GM18909 (cell line): Measurements from ENCODE around the gene RGPD5.
"Not testable (repeated sequence)": the region's sequence is repeated elsewhere in the genome, so short reads cannot be mapped to it uniquely, and the experiment has no call there.

Experiments used
- ATAC-seq: cut with Tn5 transposase; IDR thresholded peaks from one replicate; pipeline ENCODE4 v1.9.1; 2021; ENCODE audit warnings: mild to moderate bottlenecking; ENCODE audit not compliant: unreplicated experiment, poor library complexity

RGPD5 gene

DNA sequence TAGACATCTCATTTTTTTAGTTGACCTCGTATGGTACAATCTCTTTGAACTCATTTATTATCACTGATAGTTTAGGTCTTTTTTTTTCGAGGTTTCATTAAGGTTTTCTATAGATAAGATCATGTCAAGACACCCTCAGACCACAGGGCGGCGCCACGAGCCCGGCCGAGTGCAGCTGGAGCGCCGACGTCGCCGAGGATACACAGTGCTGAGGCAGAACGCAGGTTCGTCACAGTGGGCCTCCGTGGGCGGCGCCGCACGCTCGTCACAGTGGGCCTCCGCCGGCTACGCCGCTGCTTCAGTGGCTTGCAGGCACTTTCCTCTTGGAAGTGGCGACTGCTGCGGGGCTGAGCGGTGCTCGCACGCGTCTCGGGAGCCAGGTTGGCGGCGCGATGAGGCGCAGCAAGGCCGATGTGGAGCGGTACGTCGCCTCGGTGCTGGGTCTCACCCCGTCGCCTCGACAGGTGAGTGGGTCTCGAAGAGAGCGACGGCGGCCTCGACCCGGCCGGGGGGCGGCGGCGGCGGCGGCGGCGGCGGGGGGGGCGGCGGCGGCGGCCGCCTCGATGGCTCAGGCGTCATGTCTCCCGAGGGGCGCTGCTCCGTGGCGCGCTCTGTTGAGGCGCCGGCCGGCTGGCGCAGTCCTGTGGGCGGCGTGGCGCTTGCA, at the start of gene RGPD5:
Gene RGPD5 (plus strand): TSS at position 232 of the 664 bp plus-strand sequence. CDS start 161 bp downstream, at position 393.
- ATAC-seq = peak; percentile 97

DNA sequence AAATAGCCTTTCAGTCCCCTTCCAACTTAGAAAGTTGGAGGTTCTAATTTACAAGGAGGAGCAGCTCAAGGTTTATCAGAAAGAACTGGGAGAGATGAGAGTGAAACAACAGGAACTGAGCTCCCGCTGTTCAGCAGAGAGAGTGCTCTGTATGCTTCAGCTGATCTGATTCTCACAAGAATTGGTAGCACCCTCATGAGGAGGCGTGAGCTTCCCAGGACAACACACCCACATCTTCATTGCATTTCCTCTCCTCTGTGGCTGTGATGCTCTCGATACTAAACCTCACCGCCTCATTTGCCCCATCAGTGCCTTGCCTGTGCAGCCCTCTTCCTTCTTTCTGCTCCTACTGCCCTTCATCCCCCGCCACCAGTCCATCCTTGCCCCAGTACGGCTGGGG, 42.5 kb upstream of the RGPD5 start:
- not testable (repeated sequence) for ATAC-seq

DNA sequence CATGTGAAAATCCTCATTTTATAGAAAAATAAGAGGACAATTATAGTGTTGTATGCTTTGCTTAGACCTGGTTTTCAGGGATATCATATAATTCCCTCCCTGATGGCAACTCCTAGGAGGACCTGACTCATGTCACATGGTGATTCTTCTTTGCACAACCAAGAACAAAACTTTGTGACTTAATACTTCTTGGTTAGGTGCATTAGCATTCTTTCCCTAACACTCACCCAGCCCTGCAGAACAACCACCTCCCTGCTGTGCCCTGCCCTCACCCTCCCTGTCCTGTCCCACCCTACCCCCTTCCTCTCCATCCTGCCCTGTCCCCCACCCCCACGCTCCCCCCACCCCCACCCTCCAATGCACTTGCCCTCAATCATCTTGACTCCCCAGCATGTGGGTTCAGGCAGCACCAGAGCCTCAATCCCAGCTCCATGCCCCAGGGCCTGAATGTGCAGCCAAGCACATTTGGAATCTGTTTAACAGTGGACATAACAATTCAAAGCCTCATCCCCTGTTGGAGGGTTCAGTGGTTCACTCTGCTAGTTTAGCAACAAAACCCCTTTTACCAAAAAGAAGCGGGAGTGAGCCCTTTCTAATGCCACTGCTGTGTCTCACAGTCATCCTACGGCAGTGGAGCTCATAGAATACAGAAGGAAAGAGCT, 36.8 kb upstream of the RGPD5 start:
- not testable (repeated sequence) for ATAC-seq

DNA sequence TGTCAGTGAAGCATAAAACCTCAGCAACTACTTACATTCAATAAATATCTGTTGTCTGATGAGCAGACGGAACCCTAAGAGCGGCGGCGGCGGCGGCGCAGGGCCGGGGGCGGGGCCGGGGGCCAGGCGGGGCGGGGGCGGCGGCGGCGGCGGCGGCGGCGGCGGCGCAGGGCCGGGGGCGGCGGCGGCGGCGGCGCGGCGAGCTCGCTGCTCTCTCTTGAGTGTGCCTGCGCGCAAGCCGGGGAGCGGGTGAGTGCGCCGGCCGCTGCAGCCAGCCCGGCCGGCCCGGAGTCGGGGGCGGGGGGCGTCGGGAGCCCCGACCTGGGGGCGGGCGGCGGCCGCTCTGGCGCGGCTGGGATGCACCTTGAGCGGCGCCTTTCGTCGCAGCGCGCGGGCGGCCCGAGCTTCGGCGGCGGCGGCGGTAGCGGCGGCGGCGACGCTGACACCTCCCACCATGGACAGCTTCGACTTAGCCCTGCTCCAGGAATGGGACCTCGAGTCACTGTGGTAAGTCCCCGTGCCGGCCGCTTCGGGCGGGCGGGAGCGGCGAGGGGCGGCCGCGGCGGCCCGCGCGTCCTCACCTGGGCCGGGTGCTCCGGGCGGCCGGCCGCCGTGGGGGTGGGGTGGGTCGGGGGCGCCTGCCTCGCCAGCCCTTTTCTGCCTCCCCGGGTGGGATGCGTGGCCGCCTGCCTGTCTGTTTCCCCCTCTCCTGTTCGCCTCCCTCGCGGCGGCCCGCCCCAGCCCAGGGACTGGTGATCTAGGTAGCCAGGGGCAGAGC, 33.7 kb upstream of the RGPD5 start:
- ATAC-seq = not testable (repeated sequence)

DNA sequence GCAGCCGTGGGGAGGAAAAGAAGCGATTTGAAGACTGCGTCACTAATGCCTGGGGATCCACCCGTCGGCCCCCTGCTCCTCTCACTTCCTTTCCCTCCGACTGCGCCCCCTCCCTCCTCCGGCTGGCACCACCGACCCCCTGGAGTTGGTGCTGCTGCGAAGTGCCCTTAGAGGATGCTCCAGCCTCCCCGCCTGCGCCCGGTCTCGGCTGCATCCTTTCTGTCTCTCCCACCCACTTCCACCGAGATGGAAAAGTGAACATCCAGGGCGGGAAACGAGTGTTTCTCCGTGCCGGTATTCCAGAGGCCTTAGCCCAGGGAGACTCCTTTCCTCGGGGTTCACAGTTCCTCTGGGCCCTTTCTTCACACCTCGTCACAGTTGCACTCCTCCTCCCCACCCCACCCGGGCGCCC, 33.1 kb upstream of the RGPD5 start:
- not testable (repeated sequence) for ATAC-seq

DNA sequence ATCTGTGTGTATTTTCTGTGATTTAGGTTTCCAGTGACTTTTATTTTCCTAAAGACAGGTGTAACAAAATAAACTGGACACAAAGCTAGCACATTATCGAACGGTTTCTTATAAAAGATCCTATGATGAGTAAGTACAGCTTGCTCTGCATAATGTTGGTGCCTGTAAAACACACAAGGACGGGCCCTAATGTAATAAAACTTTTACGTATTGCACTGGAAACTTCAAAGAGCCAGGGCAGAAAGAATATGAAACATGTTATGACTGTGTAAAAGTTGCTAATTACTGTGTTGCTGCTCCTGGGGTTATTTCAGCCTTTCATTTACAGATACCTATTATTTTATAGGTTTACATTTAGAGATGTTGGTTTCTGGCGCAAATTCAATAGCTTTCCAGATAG, 32.1 kb upstream of the RGPD5 start:
- not testable (repeated sequence) for ATAC-seq

DNA sequence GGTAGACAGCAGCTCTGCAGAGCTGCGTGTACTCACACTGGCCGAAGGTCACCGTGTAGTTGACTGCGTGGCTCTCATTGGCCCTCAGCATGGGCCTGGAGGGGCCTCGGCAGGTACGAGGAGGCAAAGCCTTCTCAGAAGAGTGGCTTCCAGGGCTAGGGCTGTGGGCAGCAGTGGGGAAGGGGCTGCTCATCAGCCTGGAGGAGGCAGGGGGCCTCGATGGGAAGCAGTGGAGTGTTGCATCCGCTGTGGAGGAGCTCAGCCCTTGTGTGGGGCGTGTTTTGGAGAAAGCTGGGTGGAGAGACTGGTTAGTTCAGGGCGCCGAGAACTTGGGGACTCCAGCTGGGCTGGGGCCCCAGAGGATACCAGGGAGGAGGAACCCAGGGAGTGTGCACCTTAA, 28.0 kb upstream of the RGPD5 start:
- not testable (repeated sequence) for ATAC-seq

DNA sequence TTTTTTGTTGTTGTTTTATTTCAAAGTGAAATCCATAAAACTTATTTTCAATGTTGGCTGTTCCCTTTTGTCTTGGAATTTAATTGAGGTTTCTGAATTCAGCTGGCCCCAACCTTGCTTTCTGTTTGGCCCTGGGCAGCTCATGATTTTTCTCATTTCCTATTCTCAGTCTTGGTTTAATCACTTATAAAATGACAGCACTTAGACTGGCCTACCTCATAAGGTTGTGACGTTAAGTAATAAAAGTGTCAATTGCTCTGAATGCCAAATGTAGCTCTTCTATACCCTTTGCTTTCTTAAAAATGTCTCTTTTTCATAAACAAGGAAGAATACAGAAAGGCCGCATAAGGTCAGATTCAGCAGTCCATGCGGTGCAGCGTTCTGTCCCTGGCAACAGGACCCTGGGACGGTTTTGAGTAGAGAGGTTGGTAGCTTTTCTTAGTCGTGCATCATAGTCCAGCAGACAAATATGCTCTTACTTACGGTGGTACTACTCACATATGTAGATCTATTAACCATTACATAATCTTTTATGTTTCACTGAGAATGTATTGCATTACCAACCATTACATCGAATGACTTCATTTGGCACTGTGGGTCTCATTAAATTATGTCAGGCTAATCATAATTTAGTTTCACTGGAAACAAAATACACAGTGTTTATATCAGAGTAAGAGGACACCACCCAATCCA, 27.1 kb upstream of the RGPD5 start:
- not testable (repeated sequence) for ATAC-seq

DNA sequence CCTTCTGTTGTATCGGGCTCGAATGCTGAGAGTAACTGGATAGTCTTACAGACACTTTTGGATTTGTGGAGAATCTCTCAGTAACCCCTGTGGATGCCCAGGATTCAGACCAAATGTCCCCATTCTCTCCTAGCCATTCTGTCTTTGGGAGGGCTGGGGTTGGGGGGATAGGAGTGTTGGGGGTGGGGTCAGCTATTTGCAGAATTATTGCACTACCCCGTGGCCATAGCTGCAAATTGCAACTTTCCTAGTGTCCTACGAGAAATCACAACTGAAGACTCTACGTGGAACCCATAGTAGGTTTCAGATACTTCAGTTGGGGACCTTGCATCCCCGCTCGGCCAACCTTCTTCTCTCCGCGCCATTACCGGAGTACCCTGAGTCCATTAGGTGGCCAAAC, 25.2 kb upstream of the RGPD5 start:
- ATAC-seq = not testable (repeated sequence)

DNA sequence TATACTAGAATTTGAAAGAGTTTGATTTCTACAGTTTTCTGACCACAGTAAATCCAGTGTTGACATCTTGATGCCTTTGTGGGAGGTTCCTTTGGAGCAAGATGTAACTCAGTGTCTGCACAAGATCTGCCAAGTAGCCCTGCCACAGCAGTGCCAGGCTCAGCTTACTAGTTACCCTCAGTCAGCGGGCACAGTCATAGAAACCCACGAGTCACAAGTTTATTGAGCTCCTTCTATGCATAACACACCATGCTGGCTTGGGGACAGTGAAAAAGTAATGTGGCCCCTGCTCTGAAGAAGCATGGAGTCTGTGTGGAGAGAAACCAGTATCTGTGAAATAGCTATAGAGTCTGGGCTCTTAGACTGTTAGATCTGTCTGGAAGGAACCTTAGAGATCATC, 15.0 kb upstream of the RGPD5 start:
- ATAC-seq = not testable (repeated sequence)

DNA sequence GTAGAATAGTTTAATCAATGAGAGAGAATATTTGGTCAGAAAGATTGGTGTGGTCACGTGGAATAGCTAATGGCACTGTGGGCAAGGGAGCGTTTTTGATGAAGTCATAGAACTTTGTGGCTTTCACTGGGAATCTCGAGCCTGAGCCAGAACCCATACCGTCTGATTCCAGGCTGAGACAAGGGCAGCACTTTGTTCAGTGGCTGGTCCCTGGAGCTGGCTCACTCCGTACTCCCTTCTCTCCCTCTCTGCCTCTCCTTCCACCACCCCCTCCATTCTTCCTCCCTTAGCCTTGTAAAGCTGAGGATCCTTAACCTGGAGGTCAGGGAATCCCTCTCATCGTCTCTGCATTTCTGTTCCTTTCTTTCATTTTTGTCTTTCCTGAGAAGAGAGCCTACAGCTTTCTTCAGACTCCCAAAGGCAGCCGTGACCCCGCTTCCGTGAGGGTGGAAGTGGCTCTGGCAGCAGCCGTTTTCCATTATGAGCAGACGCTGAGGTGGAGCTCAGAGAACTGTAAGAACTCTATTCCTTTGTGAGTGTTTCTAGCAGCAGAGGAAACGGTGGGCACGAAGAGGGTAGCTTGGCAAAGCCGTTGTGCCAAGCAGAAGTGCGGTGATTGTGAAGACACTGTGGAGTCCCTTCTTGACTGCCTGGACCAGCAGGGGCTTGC, 12.8 kb upstream of the RGPD5 start:
- not testable (repeated sequence) for ATAC-seq

DNA sequence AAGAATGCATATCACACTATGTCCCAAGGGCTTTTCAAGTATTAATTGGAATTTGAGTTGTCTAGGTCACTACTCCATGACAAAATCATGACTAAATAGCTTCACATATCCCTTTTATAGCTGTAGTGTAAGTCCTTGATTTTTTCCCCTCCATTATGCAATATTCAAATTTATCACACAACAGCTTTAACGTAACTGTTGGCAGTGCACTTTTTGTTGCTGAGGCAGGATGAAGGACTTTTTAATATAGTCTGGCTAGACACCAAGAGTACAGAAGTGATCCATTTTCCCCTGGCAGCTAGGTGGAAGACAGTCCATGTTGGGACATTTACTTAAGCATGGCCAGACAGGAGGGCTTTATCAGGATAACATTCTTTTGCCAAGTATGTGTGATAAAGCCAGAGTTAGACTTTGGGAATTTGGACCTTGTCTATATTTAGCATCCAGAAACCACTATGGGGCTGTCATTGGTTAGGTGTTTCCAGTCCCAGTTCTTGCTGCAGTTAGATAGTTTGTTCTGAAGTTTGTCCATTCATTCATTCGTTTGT, 11.6 kb upstream of the RGPD5 start:
- not testable (repeated sequence) for ATAC-seq

DNA sequence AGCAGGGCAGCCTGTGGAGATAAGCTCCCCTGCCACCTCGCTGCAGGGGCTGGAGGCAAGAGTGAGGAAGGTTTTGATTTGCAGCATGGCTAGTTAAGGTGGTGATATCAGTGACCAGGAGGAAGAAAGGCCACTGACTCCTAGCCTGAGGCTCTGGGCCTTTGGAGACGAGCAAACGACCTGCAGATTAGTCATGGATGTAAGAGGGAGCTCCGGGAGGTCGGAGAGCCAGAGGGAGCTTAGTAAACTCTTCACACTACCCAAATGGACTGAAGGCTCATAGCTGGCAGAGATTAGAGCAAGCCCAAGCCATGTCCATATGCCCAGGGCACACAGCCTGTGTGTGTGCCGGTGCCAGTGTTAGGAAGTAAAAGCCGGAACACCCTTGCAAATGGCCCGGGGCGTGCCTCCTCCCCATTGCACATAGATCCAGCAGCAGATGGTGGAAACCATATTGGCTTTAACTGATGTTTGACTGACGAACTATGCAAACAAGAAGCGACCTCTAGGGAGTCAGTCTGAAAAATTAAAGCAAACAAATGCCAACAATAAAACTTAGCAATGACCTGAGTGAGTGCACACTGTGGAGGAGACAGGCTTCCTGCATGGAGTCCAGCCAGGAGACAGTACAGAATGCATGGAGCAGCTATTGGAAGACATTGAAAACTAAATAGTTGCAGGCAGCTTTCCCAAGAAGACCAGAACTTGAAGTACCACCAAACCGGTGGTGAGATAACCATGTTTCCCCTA, 2.4 kb upstream of the RGPD5 start:
- not testable (repeated sequence) for ATAC-seq

DNA sequence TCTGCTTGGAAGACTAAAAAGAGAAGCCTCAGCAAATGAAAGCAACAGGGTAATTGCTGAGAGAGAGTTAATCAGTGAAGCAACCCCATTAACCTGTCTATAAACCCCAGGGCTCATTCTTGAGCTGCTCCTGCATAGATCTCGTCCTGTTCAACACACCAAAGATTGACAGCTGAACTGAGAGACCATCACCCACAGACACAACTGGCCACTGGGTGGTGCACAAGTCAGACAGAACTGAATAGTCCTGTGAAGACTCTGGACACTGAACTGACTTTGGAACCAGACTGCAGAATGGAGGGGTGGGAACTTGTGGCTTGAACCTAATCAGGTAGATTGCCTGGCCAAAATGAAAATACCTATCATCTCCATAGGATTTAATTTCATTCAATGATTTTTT, 1.4 kb upstream of the RGPD5 start:
- ATAC-seq = peak; percentile 57

DNA sequence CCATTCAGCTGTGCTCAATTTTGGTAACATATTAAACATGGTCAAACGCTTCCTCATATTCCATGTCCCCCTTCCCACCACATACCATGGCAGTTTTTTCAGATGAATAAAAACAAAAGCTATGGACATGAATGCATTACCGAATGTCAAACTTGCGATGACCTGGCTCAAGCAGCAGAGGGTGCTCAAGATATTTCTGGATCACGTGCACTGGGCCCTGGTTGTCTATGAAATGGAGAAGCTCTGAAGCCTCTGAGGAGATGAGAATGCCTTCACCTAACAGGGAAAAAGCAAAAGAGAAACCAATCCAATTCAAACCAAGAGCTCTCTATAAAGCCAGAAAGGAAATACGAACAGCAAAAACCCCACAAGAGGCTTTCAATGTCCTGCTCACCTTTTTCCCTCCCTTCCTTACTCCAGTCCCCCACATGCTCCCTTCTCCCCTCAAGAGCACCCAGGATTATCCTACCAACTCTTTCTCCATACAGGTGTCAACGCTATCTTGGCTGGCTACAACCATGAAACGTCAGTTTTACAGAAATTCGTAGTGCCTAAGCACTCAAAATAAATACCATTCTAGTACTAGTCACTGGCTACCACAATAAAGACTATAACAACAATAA, 77.1 kb downstream of the RGPD5 start:
- peak; percentile 89 for ATAC-seq

DNA sequence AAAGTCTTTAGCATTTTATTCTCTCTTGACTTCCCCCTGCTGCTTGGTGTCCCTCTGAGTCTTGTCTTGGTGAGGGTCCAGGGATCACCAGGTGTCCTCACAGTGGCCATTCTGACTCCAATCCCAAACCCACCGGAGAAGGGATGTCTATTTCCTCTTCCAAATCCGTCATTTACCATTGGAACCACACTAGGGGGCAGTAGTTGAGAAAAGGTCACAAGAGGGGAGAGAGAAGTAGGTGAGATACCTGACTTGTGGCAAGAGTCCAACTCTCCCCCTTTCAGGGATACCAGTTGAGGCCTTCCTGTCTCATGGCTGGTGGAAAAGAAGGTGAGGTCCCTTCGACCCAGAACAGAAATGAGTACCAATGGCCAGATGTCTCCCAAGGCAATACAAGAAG, 82.5 kb downstream of the RGPD5 start:
- not testable (repeated sequence) for ATAC-seq

DNA sequence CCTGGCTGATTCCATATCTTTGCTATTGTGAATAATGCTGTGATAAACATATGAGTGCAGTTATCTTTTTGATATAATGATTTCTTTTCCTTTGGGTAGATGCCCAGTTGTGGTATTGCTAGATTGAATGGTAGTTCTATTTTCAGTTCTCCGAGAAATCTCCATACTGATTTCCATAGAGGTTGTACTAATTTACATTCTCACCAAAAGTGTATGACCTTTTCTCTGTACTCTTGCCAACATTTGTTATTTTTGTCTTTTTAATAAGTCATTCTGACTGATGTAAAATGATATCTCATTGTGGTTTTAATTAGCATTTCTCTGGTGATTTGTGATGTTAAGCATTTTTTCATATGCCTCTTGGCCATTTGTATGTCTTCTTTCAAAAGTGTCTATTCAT, 88.0 kb downstream of the RGPD5 start:
- not testable (repeated sequence) for ATAC-seq

DNA sequence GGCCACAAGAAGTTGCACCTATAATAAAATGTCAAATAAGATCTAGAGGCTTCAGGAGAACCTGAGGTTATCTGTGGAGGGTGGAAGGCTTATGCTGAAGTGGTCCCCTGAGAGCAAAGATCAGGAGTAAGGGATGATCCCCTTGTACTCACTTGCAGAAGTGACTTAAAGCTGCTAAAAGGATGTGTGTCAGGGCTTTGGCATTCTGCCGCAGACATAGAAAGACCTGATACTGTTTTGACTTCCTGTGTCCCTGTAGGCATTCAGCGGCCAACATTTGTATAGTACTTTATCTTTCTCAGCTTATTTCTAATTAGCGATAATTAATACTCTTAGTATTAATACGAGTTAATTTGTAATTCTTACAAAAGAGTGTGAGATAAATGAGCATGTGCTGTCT, 94.3 kb downstream of the RGPD5 start:
- not testable (repeated sequence) for ATAC-seq

DNA sequence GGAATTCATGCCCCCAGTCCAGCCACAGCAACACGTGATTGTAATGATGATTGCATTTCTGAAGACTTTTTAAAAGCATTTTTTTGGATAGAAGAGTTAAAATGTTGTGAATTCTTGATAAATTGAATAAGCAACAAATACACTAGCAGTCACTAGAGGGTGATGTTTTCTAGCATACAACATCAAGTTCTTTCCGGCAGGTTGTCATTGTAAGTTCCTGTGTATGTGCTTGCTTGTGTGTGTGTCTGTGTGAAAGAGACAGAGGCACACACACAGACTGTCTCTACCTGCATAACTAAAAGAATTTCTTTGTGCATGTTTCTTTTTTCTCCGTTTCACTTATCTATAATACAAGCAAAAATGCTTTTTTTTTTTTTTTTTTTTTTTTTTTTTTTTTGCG, 95.8 kb downstream of the RGPD5 start:
- ATAC-seq = not testable (repeated sequence)
